Cardiac fibroblast (primary cell): ENCODE results near the gene EXOC6B.

Source experiments
- DNase-seq, 2 donors: peaks; one replicate each; pipeline versions ENCODE4 v3.0.0 to v3.0.0-alpha.2; 2010; ENCODE audit warnings: low read depth in 2 of 2
- H3K4me3 ChIP-seq, 2 donors: replicated peaks in 1 of 2; 1 replicate in 1 of 2; 2 replicates in 1 of 2; pipeline ENCODE4 v1.5.1; 2011; ENCODE audit warnings: low read depth in 2 of 2, low read length in 2 of 2, mild to moderate bottlenecking in 2 of 2, moderate library complexity in 1 of 2
- TF ChIP-seq, protein P1 (sequence below): IDR thresholded peaks from one replicate; pipeline ENCODE4 v1.5.1; 2011; ENCODE audit warnings: low read depth, mild to moderate bottlenecking, low read length, inconsistent platforms

The EXOC6B gene

GRCh38 chr2:72162574-72162973 is 663.3 kb downstream of the EXOC6B start:
- H3K4me3 ChIP-seq, result no peak overlapping the region
- no peak for DNase-seq
- TF ChIP-seq, protein P1, sequence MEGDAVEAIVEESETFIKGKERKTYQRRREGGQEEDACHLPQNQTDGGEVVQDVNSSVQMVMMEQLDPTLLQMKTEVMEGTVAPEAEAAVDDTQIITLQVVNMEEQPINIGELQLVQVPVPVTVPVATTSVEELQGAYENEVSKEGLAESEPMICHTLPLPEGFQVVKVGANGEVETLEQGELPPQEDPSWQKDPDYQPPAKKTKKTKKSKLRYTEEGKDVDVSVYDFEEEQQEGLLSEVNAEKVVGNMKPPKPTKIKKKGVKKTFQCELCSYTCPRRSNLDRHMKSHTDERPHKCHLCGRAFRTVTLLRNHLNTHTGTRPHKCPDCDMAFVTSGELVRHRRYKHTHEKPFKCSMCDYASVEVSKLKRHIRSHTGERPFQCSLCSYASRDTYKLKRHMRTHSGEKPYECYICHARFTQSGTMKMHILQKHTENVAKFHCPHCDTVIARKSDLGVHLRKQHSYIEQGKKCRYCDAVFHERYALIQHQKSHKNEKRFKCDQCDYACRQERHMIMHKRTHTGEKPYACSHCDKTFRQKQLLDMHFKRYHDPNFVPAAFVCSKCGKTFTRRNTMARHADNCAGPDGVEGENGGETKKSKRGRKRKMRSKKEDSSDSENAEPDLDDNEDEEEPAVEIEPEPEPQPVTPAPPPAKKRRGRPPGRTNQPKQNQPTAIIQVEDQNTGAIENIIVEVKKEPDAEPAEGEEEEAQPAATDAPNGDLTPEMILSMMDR, result no peak

DNA sequence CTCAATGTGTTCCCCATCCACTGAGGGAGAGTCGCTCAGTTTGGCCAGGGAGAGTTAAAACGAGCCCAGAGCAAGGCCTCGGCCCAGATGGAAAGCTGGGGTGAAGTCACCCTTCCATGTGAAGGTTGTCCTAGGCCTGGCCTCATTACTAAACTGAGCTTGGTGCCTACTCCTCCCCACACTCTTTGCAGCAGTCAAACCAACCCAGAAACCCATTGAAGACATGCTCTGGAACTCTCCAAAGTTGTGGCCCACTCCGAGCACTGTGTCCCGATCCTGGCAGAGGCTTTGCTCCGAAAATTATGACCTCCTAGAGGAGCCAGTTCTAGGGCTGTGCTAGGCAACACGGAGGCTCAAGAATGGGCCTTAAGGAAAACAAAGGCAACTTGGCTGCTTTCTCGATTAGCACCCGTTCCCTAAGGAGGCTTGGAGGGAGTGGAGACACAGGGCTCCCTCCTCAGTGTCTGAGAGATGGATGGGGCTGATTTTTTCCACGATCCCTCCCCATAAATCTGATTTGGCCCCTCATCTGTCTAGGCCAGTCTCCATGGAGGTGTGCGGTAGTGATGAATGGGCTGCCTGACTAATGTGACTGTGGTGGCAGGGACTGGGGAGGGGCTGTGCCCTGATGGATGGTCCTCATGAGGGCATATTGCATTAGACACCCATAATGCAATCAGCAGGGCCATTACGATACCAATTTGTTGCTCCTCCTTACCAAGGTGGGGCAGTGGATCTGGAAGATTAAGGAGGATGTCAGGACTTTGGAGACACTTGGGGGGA is 666.4 kb downstream of the EXOC6B start:
- TF ChIP-seq, protein P1, result no peak
- DNase-seq, result no peak

DNA sequence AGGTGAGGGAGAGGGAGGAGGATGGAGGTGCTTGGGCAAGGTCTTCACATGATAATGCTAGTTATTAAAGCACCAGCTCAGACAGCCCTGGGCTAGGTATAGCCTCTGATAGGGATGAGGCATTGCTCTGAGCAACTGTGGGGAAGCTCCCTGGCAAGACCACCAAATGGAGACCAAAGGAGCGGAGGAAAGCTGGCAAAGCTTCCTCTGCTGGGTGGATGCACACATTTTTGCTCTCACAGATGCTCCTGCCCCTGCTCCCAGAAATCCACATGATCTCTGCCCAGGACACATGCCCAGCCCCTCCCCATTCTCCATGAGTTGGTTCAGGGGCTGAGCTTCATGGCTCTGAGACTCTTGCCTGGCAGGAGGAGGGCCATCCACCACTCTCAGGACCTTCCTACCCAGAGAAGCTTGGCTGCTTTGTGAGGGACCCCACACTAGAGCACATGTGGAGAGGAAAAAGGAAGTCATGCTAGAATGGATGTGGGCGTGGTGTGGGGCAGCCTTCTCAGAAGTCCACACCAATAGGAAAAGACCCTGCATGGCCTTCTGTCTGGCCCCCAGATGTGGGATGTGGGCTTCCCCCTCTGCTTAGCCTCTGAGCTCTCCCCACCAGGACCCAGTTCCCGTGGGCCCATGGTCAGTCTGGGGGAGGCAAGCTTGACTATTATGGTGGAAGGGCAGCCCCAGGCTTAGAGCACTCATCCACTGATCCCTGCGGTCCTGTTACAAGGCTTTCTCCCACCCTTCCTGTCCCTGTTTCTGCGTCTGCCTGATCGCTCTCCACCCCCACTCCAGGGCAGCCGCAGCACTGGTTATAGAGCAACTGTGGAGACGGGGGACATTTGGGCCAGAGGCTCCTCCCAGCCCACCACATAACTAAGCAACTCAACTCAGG is 667.7 kb downstream of the EXOC6B start:
- DNase-seq, result no peak
- H3K4me3 ChIP-seq, result no peak overlapping the region
- TF ChIP-seq, protein P1, result no peak

More for the DNA sequence above, 666.4 kb downstream of the EXOC6B start:
- H3K4me3 ChIP-seq, result no peak overlapping the region

DNA sequence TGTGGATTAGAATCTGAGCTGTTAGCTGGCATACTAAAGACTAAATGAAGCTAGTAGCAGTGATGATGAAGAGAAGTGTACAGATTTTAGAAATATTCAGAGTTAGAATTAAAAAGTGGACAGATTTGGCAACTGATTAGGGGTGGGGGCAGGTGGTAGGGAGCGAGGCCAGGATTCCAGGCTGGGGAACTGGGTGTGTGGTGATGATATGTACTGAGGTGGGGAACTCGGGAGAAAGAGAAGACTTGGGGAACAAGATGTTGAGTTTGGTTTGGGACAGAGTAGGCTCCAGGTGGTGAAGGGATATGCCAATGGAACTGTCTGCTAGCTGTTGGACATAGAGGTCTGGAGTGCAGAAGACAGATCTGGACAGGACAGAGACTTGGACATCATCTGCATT is 669.0 kb downstream of the EXOC6B start:
- TF ChIP-seq, protein P1, result no peak
- no peak for DNase-seq
- H3K4me3 ChIP-seq, result no peak overlapping the region

- no peak for DNase-seq
- no peak overlapping the region for H3K4me3 ChIP-seq
- TF ChIP-seq, protein P1, result no peak
Observed at GRCh38 chr2:72155737-72156136, 670.1 kb downstream of the EXOC6B start.

GRCh38 chr2:72155151-72155550 is 670.7 kb downstream of the EXOC6B start:
- TF ChIP-seq, protein P1, result no peak
- no peak for DNase-seq
- H3K4me3 ChIP-seq, result no peak overlapping the region
